Caco-2 (cell line): Measurements from ENCODE around the gene TENM4. TPM values are rescaled to one million over a fixed set of nuclear protein-coding genes. Genes with fewer than 3 reads are reported as not detected.

Source experiments
- BruUV-seq: library from RNA; stranded (reverse); fragments of 400-500 nt; replicated peaks from 2 replicates; lab custom pipeline; 2021; lab: Mats Ljungman, UMichigan
- CTCF ChIA-PET: fragments of 300-600 bp; sonication (Branson Sonifier 250); formaldehyde crosslinking; loops from one replicate; lab custom pipeline; 2022; ENCODE audit warnings: antibody characterized with exemption; lab: Charles Lee
- POLR2A ChIA-PET: fragments of 300-600 bp; sonication (Branson Sonifier 250); formaldehyde crosslinking; loops from one replicate; lab custom pipeline; 2022; ENCODE audit warnings: antibody characterized with exemption; lab: Charles Lee
- DNase-seq, 2 experiments: peaks; one replicate each; pipeline versions ENCODE4 v3.0.0 to v3.0.0-alpha.2; 2020 to 2022
- H3K27me3 ChIP-seq: replicated peaks from 2 replicates; pipeline ENCODE4 v1.6.0; 2011; ENCODE audit warnings: low read length; ENCODE audit not compliant: control insufficient read depth, insufficient read depth
- H3K36me3 ChIP-seq: 2 replicates; pipeline ENCODE4 v1.5.1; 2011; ENCODE audit warnings: low read length; ENCODE audit not compliant: control insufficient read depth, insufficient read depth
- H3K4me1 ChIP-seq: fragments of 250-450 bp; sonication (Bioruptor Pico); 2 replicates; pipeline ENCODE4 v1.5.1; 2020; ENCODE audit warnings: mild to moderate bottlenecking
- H3K4me3 ChIP-seq: 2 replicates; pipeline ENCODE4 v1.5.1; 2011; ENCODE audit warnings: low read depth, mild to moderate bottlenecking, control low read depth, low read length
- H3K9me3 ChIP-seq: fragments of 250-450 bp; sonication (Bioruptor Pico); 2 replicates; pipeline ENCODE4 v1.5.1; 2020; ENCODE audit warnings: mild to moderate bottlenecking, moderate library complexity
- H3K27ac Mint-ChIP-seq: one replicate; pipeline ENCODE4 v1.8.0; 2022; ENCODE audit warnings: mixed read lengths; ENCODE audit not compliant: unreplicated experiment
- H3K27me3 Mint-ChIP-seq: one replicate; pipeline ENCODE4 v1.8.0; 2022; ENCODE audit warnings: mixed read lengths; ENCODE audit not compliant: insufficient read depth, unreplicated experiment
- H3K36me3 Mint-ChIP-seq: one replicate; pipeline ENCODE4 v1.8.0; 2022; ENCODE audit warnings: mild to moderate bottlenecking, mixed read lengths; ENCODE audit not compliant: insufficient read depth, unreplicated experiment
- H3K4me1 Mint-ChIP-seq: one replicate; pipeline ENCODE4 v1.8.0; 2022; ENCODE audit warnings: low read depth, mixed read lengths; ENCODE audit not compliant: unreplicated experiment
- H3K4me3 Mint-ChIP-seq: one replicate; pipeline ENCODE4 v1.8.0; 2022; ENCODE audit warnings: mild to moderate bottlenecking, moderate library complexity, mixed read lengths; ENCODE audit not compliant: unreplicated experiment
- H3K9me3 Mint-ChIP-seq: one replicate; pipeline ENCODE4 v1.8.0; 2022; ENCODE audit warnings: mixed read lengths; ENCODE audit not compliant: unreplicated experiment
- CTCF ChIP-seq, 2 experiments: fragments of 200-600 bp in 1 of 2; IDR thresholded peaks; 1 replicate in 1 of 2; 2 replicates in 1 of 2; pipeline versions ENCODE4 v1.5.1 to v1.8.0; 2011 to 2022; ENCODE audit warnings: antibody characterized with exemption in 1 of 2, control low read depth in 1 of 2, inconsistent platforms in 1 of 2, low read depth in 1 of 2, low read length in 1 of 2, mild to moderate bottlenecking in 1 of 2, moderate library complexity in 1 of 2; ENCODE audit not compliant: insufficient read depth in 1 of 2, severe bottlenecking in 1 of 2, unreplicated experiment in 1 of 2
- intact Hi-C: fragments of 100-400 bp; cut with micrococcal nuclease; formaldehyde crosslinking; loops from one replicate; pipeline ENCODE4 v1.10.0; 2022; ENCODE audit not compliant: unreplicated experiment
- total RNA-seq: library from RNA; stranded (reverse); gene quantifications from 2 replicates; pipeline ENCODE4 v1.2.3, GENCODE V29; 2022

Gene TENM4
- total RNA-seq, 1 experiment from 2014 or later, result 1.1 TPM

DNA sequence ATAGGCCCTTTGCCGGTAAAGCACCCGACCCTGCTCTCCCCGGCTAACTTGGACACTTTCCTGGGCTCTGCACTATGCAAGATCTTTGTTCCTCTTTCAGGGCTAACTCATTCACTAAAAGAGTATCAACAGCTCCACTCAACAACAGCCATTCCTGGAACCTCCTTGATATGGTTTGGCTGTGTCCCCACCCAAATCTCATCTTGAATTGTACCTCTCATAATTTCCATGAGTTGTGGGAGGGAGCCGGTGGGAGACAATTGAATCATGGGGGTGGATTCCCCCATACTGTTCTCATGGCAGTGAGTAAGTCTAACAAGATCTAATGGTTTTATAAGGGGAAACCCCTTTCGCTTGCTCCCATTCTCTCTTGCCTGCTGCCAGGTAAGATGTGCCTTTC lies 330.0 kb downstream of the TENM4 start:
- no peak for DNase-seq
- Histone ChIP-seq H3K4me3 (no peak overlapping the region), H3K27me3 (no peaks in the 10 kb centered on the region; the same call in 1 of the 2 replicates), H3K36me3 (no peaks in the 10 kb centered on the region), H3K4me1 (no peaks in the 10 kb centered on the region), H3K9me3 (no peaks in the 10 kb centered on the region)
- TF ChIP-seq CTCF (IDR thresholded peaks at IDR 0.05; ENCODE audit: insufficient read depth in 1 of 2, low read depth in 1 of 2, low read length in 1 of 2, severe bottlenecking in 1 of 2, unreplicated experiment in 1 of 2), result no peak
- no peaks in the 10 kb centered on the region for H3K36me3 Mint-ChIP-seq
- intact Hi-C loops, result no loop called here
- H3K27ac Mint-ChIP-seq, result no peak overlapping the region
- no peak overlapping the region for H3K4me3 Mint-ChIP-seq
- CTCF ChIA-PET, result interaction anchor here (1.4 kb wide), 1 partner anchor 11 kb away, joined by 4 read pairs; no protein-coding TSS in a partner anchor
- H3K9me3 Mint-ChIP-seq, result no peaks in the 10 kb centered on the region
- peaks cover 2% of the 10 kb centered on the region for H3K27me3 Mint-ChIP-seq
- POLR2A ChIA-PET, result no interaction called here
- BruUV-seq, result no TSS peak
- no peaks in the 10 kb centered on the region for H3K4me1 Mint-ChIP-seq

DNA sequence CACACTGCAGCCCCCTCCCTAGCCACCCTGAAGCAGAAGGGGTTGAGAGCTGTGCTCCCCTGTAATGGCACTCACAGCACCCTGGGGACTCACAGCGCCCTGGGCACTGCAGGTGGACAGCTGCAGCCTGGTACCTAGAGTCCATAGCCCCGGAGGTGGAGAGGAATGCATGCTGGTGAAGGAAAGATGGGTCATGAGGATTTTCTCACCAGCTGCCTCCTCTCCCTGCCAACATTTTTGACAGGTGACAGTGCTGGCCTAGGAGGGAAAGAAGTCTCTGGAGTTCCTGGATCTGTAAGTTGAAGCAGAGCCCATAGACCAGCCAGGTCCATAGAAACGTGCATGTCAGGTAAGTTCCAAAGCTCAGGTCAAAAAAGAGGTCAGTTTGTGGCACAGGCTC lies 330.5 kb downstream of the TENM4 start:
- intact Hi-C loops, result no loop called here
- TF ChIP-seq CTCF (IDR thresholded peaks at IDR 0.05; ENCODE audit: insufficient read depth in 1 of 2, low read depth in 1 of 2, low read length in 1 of 2, severe bottlenecking in 1 of 2, unreplicated experiment in 1 of 2), result no peak
- no peaks in the 10 kb centered on the region for H3K36me3 ChIP-seq
- BruUV-seq, result no TSS peak
- H3K9me3 ChIP-seq, result no peaks in the 10 kb centered on the region
- Mint-ChIP-seq H3K4me1 (no peaks in the 10 kb centered on the region), H3K9me3 (no peaks in the 10 kb centered on the region), H3K27ac (no peak overlapping the region), H3K36me3 (no peaks in the 10 kb centered on the region), H3K4me3 (no peak overlapping the region), H3K27me3 (peaks cover 2% of the 10 kb centered on the region)
- ChIA-PET POLR2A (no interaction called here), CTCF (interaction anchor here (1.4 kb wide), 1 partner anchor 10 kb away, joined by 4 read pairs; no protein-coding TSS in a partner anchor)
- no peak for DNase-seq
- no peaks in the 10 kb centered on the region; the same call in 1 of the 2 replicates for H3K27me3 ChIP-seq
- H3K4me3 ChIP-seq, result no peak overlapping the region
- H3K4me1 ChIP-seq, result no peaks in the 10 kb centered on the region

DNA sequence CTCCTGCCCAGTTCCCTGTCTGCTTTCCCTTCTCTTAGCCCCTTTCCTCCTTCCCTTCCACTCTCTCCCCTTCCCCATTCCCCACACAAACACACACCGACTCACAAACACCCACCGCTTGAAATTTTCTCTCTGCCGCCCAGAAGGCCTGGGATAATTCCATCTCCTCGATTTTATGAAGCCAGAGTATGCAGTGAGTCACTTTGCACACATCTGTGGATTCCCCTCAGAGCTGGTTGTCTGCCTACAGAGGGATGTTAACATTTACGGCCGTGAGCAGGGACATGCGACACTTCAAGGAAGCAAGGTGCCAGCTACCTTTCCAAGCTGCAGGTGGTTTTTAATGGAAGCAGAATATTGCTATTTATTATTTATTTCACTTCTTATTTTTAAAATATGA lies 332.0 kb downstream of the TENM4 start:
- intact Hi-C loops, result no loop called here
- Mint-ChIP-seq H3K36me3 (no peaks in the 10 kb centered on the region), H3K27me3 (peaks cover 5% of the 10 kb centered on the region), H3K4me3 (no peak overlapping the region), H3K9me3 (no peaks in the 10 kb centered on the region), H3K27ac (no peak overlapping the region), H3K4me1 (no peaks in the 10 kb centered on the region)
- Histone ChIP-seq H3K27me3 (no peaks in the 10 kb centered on the region; the same call in 1 of the 2 replicates), H3K4me1 (no peaks in the 10 kb centered on the region), H3K4me3 (no peak overlapping the region), H3K36me3 (no peaks in the 10 kb centered on the region), H3K9me3 (no peaks in the 10 kb centered on the region)
- no TSS peak for BruUV-seq
- no peak for TF ChIP-seq CTCF (IDR thresholded peaks at IDR 0.05; ENCODE audit: insufficient read depth in 1 of 2, low read depth in 1 of 2, low read length in 1 of 2, severe bottlenecking in 1 of 2, unreplicated experiment in 1 of 2)
- ChIA-PET CTCF (interaction anchor here (1.3 kb wide), 1 partner anchor 9 kb away, joined by 8 read pairs; no protein-coding TSS in a partner anchor), POLR2A (no interaction called here)
- no peak for DNase-seq
